ENCODE data around the gene LRFN5. TPM values are rescaled to one million over a fixed set of nuclear protein-coding genes. Genes with fewer than 3 reads are reported as not detected.

Gene LRFN5
- total and polyA plus RNA-seq, 10 of the 15 experiments (the other 5 are each of a cell fraction or from before 2014, with no cell fraction given) = 0.06 to 1.2 TPM; not detected in 8

- Histone ChIP-seq H3K9me3 (replicated peaks; ENCODE audit: control insufficient read depth, insufficient read depth, low read length) (no peaks in the 10 kb centered on the region), H3K79me2 (ENCODE audit: control insufficient read depth, insufficient read depth, low read length) (no peaks in the 10 kb centered on the region), H3K27me3 (replicated peaks in 1 of 2; ENCODE audit: control insufficient read depth in 2 of 2, insufficient read depth in 2 of 2, low read length in 1 of 2) (no peaks in the 10 kb centered on the region), H3K4me2 (ENCODE audit: control insufficient read depth, insufficient read depth) (no peak overlapping the region), H2AFZ (ENCODE audit: control insufficient read depth, low read depth, low read length) (no peak overlapping the region), H3K4me1 (ENCODE audit: control insufficient read depth, insufficient read depth, low read length) (no peaks in the 10 kb centered on the region), H3K27ac (ENCODE audit: control insufficient read depth, insufficient read depth) (no peak overlapping the region), H4K20me1 (ENCODE audit: control insufficient read depth, insufficient read depth) (no peaks in the 10 kb centered on the region), H3K4me3 (no peak overlapping the region), H3K9ac (ENCODE audit: control insufficient read depth, insufficient read depth, low read length) (no peak overlapping the region), H3K36me3 (ENCODE audit: control insufficient read depth in 2 of 2, insufficient read depth in 2 of 2, low read length in 1 of 2) (no peaks in the 10 kb centered on the region)
- ChIA-PET SMC1A (ENCODE audit: uncharacterized antibody, unreplicated experiment) (no interaction called here), RAD21 (ENCODE audit: unreplicated experiment) (no interaction called here), POLR2A (no interaction called here), CTCF (interaction anchor here (2.1 kb wide), 1 partner anchor 16 kb away, joined by 5 read pairs; no protein-coding TSS in a partner anchor)
- FAIRE-seq (no peak), DNase-seq (ENCODE audit: low read depth, low spot score) (no peak), ATAC-seq (no peak)
- WGBS (ENCODE audit: insufficient coverage, insufficient replicate concordance, low lambda C conversion rate, missing lambda C conversion rate) = 80% methylated on average over 22 of the region's 25 CpGs
- intact Hi-C loops (cut with micrococcal nuclease; ENCODE audit: unreplicated experiment) (no loop called here), in situ Hi-C loops (cut with MboI) (no loop called here)
- BruUV-seq (replicated peaks) = no TSS peak
- TF ChIP-seq, protein P1, sequence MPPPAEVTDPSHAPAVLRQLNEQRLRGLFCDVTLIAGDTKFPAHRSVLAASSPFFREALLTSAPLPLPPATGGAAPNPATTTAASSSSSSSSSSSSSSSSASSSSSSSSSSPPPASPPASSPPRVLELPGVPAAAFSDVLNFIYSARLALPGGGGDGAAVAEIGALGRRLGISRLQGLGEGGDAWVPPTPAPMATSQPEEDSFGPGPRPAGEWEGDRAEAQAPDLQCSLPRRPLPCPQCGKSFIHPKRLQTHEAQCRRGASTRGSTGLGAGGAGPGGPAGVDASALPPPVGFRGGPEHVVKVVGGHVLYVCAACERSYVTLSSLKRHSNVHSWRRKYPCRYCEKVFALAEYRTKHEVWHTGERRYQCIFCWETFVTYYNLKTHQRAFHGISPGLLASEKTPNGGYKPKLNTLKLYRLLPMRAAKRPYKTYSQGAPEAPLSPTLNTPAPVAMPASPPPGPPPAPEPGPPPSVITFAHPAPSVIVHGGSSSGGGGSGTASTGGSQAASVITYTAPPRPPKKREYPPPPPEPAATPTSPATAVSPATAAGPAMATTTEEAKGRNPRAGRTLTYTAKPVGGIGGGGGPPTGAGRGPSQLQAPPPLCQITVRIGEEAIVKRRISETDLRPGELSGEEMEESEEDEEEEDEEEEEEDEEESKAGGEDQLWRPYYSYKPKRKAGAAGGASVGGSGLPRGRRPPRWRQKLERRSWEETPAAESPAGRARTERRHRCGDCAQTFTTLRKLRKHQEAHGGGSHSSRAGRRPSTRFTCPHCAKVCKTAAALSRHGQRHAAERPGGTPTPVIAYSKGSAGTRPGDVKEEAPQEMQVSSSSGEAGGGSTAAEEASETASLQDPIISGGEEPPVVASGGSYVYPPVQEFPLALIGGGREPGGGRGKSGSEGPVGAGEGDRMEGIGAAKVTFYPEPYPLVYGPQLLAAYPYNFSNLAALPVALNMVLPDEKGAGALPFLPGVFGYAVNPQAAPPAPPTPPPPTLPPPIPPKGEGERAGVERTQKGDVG (CRISPR knock-in tag; IDR thresholded peaks at IDR 0.05) = no peak
- TF ChIP-seq FOXM1 (IDR thresholded peaks at IDR 0.05; ENCODE audit: low read depth, low read length) (no peak), CHD2 (IDR thresholded peaks at IDR 0.05; ENCODE audit: borderline replicate concordance, low read depth, low read length) (no peak), ZSCAN29 (IDR thresholded peaks at IDR 0.05) (no peak), IKZF1 (conservative IDR thresholded peaks at IDR 0.05) (no peak), RBBP5 (conservative IDR thresholded peaks at IDR 0.05) (no peak), BHLHE40 (IDR thresholded peaks at IDR 0.05; ENCODE audit: borderline replicate concordance in 1 of 2, low read depth in 2 of 2, low read length in 1 of 2) (no peak), PKNOX1 (IDR thresholded peaks at IDR 0.05) (no peak), CBFB (IDR thresholded peaks at IDR 0.05; ENCODE audit: low read depth) (no peak), STAT3 (IDR thresholded peaks at IDR 0.05; ENCODE audit: low read depth, low read length) (no peak), SUPT20H (IDR thresholded peaks at IDR 0.05; ENCODE audit: borderline replicate concordance, control insufficient read depth, low read depth, low read length) (no peak), RB1 (IDR thresholded peaks at IDR 0.05; ENCODE audit: borderline replicate concordance) (no peak), EED (IDR thresholded peaks at IDR 0.05; ENCODE audit: low read depth) (no peak)
- TF ChIP-seq, protein P2, sequence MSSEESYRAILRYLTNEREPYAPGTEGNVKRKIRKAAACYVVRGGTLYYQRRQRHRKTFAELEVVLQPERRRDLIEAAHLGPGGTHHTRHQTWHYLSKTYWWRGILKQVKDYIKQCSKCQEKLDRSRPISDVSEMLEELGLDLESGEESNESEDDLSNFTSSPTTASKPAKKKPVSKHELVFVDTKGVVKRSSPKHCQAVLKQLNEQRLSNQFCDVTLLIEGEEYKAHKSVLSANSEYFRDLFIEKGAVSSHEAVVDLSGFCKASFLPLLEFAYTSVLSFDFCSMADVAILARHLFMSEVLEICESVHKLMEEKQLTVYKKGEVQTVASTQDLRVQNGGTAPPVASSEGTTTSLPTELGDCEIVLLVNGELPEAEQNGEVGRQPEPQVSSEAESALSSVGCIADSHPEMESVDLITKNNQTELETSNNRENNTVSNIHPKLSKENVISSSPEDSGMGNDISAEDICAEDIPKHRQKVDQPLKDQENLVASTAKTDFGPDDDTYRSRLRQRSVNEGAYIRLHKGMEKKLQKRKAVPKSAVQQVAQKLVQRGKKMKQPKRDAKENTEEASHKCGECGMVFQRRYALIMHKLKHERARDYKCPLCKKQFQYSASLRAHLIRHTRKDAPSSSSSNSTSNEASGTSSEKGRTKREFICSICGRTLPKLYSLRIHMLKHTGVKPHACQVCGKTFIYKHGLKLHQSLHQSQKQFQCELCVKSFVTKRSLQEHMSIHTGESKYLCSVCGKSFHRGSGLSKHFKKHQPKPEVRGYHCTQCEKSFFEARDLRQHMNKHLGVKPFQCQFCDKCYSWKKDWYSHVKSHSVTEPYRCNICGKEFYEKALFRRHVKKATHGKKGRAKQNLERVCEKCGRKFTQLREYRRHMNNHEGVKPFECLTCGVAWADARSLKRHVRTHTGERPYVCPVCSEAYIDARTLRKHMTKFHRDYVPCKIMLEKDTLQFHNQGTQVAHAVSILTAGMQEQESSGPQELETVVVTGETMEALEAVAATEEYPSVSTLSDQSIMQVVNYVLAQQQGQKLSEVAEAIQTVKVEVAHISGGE (CRISPR knock-in tag; IDR thresholded peaks at IDR 0.05) = no peak
Measured at GRCh38 chr14:41597647-41598046, 9.0 kb upstream of the LRFN5 start.

All from GM12878 (cell line).